Neural crest cell (in vitro differentiated cells): ENCODE data around the gene QDPR. TPM values are rescaled to one million over a fixed set of nuclear protein-coding genes. Genes with fewer than 3 reads are reported as not detected.

ENCODE experiments used
- DNase-seq: peaks from one replicate; pipeline ENCODE4 v3.0.0; 2021; ENCODE audit warnings: low read depth, mixed read lengths, low spot score
- H3K27ac Mint-ChIP-seq: one replicate; pipeline ENCODE4 v1.8.0; 2021; ENCODE audit warnings: mild to moderate bottlenecking, mixed read lengths; ENCODE audit not compliant: unreplicated experiment
- H3K27me3 Mint-ChIP-seq: 2 replicates; pipeline ENCODE4 v1.8.0; 2021; ENCODE audit warnings: low read depth, mild to moderate bottlenecking, mixed read lengths
- H3K36me3 Mint-ChIP-seq: 2 replicates; pipeline ENCODE4 v1.8.0; 2021; ENCODE audit warnings: low read depth, mild to moderate bottlenecking, mixed read lengths
- H3K4me1 Mint-ChIP-seq: 2 replicates; pipeline ENCODE4 v1.8.0; 2021; ENCODE audit warnings: mixed read lengths
- H3K4me3 Mint-ChIP-seq: one replicate; pipeline ENCODE4 v1.8.0; 2021; ENCODE audit warnings: mild to moderate bottlenecking, mixed read lengths
- H3K9me3 Mint-ChIP-seq: 2 replicates; pipeline ENCODE4 v1.8.0; 2021; ENCODE audit warnings: mixed read lengths
- CTCF ChIP-seq: fragments of 200-600 bp; sonication (generic); conservative IDR thresholded peaks from 2 replicates; pipeline ENCODE4 v1.5.0; 2021; ENCODE audit warnings: antibody characterized with exemption, mild to moderate bottlenecking
- total RNA-seq: library from RNA; stranded (reverse); gene quantifications from 2 replicates; pipeline ENCODE4 v1.2.1, GENCODE V29; 2021

Gene QDPR
- total RNA-seq, 1 donor from 2014 or later = 46.5 TPM

- no peak for TF ChIP-seq CTCF
These were observed 15.0 kb upstream of the QDPR start for GRCh38 chr4:17526695-17527477.

GRCh38 chr4:17523662-17524061 lies 11.8 kb upstream of the QDPR start:
- no peak for TF ChIP-seq CTCF
- H3K27ac Mint-ChIP-seq = no peak overlapping the region
- peaks cover 11% of the 10 kb centered on the region for H3K27me3 Mint-ChIP-seq
- no peak overlapping the region for H3K4me3 Mint-ChIP-seq
- no peaks in the 10 kb centered on the region for H3K9me3 Mint-ChIP-seq
- H3K36me3 Mint-ChIP-seq = no peaks in the 10 kb centered on the region
- DNase-seq = no peak
- peaks cover 4% of the 10 kb centered on the region for H3K4me1 Mint-ChIP-seq

More at GRCh38 chr4:17526695-17527477, 15.0 kb upstream of the QDPR start:
- DNase-seq = no peak
- peaks cover 11% of the 10 kb centered on the region for H3K27me3 Mint-ChIP-seq
- H3K36me3 Mint-ChIP-seq = no peaks in the 10 kb centered on the region
- peaks cover 4% of the 10 kb centered on the region for H3K4me1 Mint-ChIP-seq
- H3K27ac Mint-ChIP-seq = no peak overlapping the region
- no peak overlapping the region for H3K4me3 Mint-ChIP-seq
- H3K9me3 Mint-ChIP-seq = no peaks in the 10 kb centered on the region

DNA sequence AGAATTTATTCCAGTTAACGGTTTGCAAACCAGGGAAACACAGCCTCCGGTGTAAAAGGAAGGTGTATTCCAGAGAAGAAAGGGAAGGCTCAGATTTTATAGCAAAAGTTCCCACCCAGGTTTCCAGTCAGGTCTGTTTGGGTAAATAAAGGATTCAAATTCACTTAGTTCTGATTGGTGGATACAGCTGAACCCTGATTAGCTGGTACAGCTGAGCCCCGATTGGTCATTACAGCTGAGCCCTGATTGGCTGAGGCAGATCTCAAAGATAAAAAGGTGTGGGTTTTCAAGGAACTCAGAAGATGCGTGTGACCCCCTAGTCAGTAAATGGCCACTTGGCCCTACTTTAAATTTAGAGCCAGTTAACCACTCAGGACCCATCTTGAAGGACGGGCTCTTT lies 9.7 kb upstream of the QDPR start:
- Mint-ChIP-seq H3K9me3 (no peaks in the 10 kb centered on the region), H3K27me3 (peaks cover 6% of the 10 kb centered on the region), H3K36me3 (no peaks in the 10 kb centered on the region), H3K4me3 (no peak overlapping the region), H3K27ac (no peak overlapping the region), H3K4me1 (peaks cover 11% of the 10 kb centered on the region)
- no peak for DNase-seq
- no peak for TF ChIP-seq CTCF

GRCh38 chr4:17517664-17518063 lies 5.8 kb upstream of the QDPR start:
- Mint-ChIP-seq H3K9me3 (no peaks in the 10 kb centered on the region), H3K36me3 (no peaks in the 10 kb centered on the region), H3K27me3 (peaks cover under 1% of the 10 kb centered on the region), H3K4me1 (peaks cover 14% of the 10 kb centered on the region), H3K4me3 (no peak overlapping the region), H3K27ac (no peak overlapping the region)
- DNase-seq = no peak
- TF ChIP-seq CTCF = no peak

- H3K4me1 Mint-ChIP-seq = peaks cover 20% of the 10 kb centered on the region
- no peaks in the 10 kb centered on the region for H3K9me3 Mint-ChIP-seq
- no peak overlapping the region for H3K4me3 Mint-ChIP-seq
- no peaks in the 10 kb centered on the region for H3K36me3 Mint-ChIP-seq
- DNase-seq = no peak
- no peak overlapping the region for H3K27ac Mint-ChIP-seq
- H3K27me3 Mint-ChIP-seq = no peaks in the 10 kb centered on the region
- no peak for TF ChIP-seq CTCF
These were observed 5.1 kb upstream of the QDPR start for GRCh38 chr4:17516980-17517379.
